GM18861 (cell line): ENCODE results near the gene SNTG2.

Experiments
- ATAC-seq: cut with Tn5 transposase; IDR thresholded peaks from one replicate; pipeline ENCODE4 v1.9.1; 2021; ENCODE audit not compliant: unreplicated experiment

Gene SNTG2

GRCh38 chr2:951224-952006, 766 bp downstream of the SNTG2 start:
- no peak for ATAC-seq

- no peak for ATAC-seq
Measured at GRCh38 chr2:953408-953807, 2.8 kb downstream of the SNTG2 start.

GRCh38 chr2:953975-954686, 3.5 kb downstream of the SNTG2 start:
- ATAC-seq: no peak

- ATAC-seq: no peak
Measured at GRCh38 chr2:954687-955000, 4.0 kb downstream of the SNTG2 start.

GRCh38 chr2:955829-956731, 5.4 kb downstream of the SNTG2 start:
- ATAC-seq: no peak

GRCh38 chr2:959457-959856, 8.8 kb downstream of the SNTG2 start:
- no peak for ATAC-seq

GRCh38 chr2:960061-960736, 9.6 kb downstream of the SNTG2 start:
- ATAC-seq: no peak

- ATAC-seq: no peak
Measured at GRCh38 chr2:961786-962185, 11.1 kb downstream of the SNTG2 start.

- no peak for ATAC-seq
Measured at GRCh38 chr2:963876-964275, 13.2 kb downstream of the SNTG2 start.

GRCh38 chr2:964562-964961, 13.9 kb downstream of the SNTG2 start:
- no peak for ATAC-seq

- no peak for ATAC-seq
Measured at GRCh38 chr2:965640-966147, 15.0 kb downstream of the SNTG2 start.

- no peak for ATAC-seq
Measured at GRCh38 chr2:973129-973528, 22.5 kb downstream of the SNTG2 start.

GRCh38 chr2:974054-974453, 23.4 kb downstream of the SNTG2 start:
- no peak for ATAC-seq

- ATAC-seq: no peak
Measured at GRCh38 chr2:974502-974901, 23.9 kb downstream of the SNTG2 start.

GRCh38 chr2:975095-975494, 24.4 kb downstream of the SNTG2 start:
- ATAC-seq: no peak

- ATAC-seq: no peak
Measured at GRCh38 chr2:979069-979928, 28.6 kb downstream of the SNTG2 start.

GRCh38 chr2:980176-980575, 29.5 kb downstream of the SNTG2 start:
- ATAC-seq: no peak

- no peak for ATAC-seq
Measured at GRCh38 chr2:981258-981657, 30.6 kb downstream of the SNTG2 start.

- ATAC-seq: no peak
Measured at GRCh38 chr2:981759-982158, 31.1 kb downstream of the SNTG2 start.

GRCh38 chr2:985317-985898, 34.8 kb downstream of the SNTG2 start:
- ATAC-seq: no peak
